Activated CD4-positive, alpha-beta T cell treated with anti-CD3 and anti-CD28 coated beads for 48 hours (primary cell): Measurements from ENCODE around the gene CHST11.

Experiments used
- DNase-seq: peaks from one replicate; pipeline ENCODE4 v3.0.0-alpha.2; 2020

CHST11 gene

GRCh38 chr12:104434129-104434528 is 22.6 kb upstream of the CHST11 start:
- no peak for DNase-seq

- DNase-seq = no peak
Observed at GRCh38 chr12:104435175-104435574, 21.6 kb upstream of the CHST11 start.

GRCh38 chr12:104435765-104436164 is 21.0 kb upstream of the CHST11 start:
- no peak for DNase-seq

- no peak for DNase-seq
Observed at GRCh38 chr12:104436790-104437189, 20.0 kb upstream of the CHST11 start.

DNA sequence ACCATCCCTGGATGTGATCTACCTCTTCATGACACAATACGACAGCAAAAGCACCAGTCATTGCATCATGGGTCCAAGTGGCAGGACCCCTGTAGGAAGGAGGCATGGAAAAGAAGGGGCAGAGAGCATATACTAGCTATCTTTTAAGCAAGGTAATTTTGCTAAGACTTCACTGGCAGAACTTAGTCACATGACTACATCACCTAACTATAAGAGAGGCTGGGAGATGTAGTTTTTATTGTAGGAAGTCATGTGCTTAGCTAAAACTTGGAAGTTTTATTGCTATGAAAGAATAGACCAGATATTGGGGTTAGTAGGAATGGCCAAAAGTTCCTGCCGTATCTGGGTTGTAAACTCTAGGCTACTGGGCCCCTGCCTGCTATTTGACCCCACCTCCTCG is 18.6 kb upstream of the CHST11 start:
- no peak for DNase-seq

DNA sequence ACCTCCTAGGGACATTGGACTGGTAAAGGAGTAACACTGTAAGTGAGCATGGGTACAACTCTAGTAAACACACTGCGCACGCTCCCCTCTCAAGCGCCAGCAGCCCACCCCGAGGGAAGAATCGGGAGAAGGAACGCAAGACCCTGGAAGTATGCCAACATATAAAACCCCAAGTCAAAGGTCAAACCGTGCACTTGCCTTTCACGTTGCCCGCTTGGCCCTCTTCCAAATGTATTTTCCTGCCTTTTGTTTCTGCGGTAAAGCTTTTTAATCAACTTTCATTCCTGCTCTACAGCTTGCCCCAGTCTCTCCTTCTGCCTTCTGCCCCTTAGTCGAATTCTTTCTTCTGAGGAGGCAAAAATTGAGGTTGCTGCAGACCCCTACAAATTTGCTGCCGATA is 17.6 kb upstream of the CHST11 start:
- no peak for DNase-seq

GRCh38 chr12:104443008-104443407 is 13.7 kb upstream of the CHST11 start:
- no peak for DNase-seq

DNA sequence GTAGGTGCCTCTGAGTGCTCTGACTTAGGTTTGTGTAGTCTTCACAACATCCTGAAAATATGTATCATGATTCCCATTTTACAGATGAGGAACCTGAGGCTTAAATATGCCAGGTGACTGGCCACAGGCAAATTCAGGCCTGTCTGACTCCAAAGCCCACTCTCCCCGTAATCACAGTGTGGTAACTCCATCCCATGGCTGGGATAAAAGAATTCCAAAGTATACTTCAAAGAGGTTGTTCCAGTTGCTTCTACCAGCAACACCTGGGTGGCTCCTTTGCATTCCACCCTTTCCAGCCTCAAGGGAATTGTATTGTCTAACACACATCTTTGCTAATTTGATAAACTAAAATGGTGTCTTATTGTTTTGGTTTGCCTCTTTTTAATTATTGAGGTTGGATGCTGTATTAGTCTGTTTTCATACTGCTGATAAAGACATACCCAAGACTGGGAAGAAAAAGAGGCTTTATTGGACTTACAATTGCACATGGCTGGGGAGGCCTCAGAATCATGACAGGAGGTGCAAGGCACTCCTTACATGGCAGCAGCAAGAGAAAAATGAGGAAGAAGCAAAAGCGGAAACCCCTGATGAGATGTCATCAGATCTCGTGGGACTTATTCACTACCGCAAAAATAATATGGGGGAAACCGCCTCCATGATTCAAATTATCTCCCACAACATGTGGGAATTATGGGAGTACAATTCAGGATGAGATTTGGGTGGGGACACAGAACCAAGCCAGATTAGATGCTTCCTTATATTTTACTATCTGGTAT is 9.9 kb upstream of the CHST11 start:
- DNase-seq = no peak

GRCh38 chr12:104448031-104448430 is 8.7 kb upstream of the CHST11 start:
- no peak for DNase-seq

DNA sequence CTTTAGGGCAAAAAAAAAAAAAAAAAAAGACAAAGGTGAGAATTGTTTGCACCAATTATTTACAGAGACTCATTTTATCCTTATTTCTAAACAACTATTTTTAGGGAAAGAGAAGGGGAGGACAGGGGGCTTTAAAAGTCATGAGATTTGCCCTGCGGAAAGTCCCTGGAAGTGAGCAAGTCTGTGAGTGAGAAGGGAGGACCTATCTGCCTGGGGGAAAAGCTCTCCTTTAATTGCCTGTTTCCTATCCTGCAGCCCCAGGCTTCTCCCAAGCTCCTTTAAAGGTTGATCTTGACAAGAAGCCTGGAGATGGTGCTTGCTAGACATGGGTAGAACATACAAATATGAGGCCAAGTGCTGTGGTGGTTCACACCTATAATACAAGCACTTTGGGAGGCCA is 8.3 kb upstream of the CHST11 start:
- DNase-seq = no peak

DNA sequence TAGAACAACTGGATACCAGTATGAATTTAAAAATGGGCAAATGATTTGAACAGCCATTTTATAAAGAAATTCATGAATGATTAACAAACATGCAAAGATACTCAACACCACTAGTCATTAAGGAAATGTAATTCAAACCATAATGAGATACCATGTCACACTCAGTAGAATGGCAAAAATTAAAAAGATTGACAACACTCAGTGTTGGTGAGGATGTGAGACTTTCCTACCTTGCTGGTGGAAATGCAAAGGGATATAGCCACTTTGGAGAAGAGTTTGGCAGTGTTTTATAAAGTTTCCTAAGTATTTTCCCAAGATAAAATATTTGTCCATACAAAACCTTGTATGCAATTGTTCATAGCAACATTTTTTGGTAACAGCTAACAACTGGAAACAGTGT is 6.0 kb upstream of the CHST11 start:
- no peak for DNase-seq

DNA sequence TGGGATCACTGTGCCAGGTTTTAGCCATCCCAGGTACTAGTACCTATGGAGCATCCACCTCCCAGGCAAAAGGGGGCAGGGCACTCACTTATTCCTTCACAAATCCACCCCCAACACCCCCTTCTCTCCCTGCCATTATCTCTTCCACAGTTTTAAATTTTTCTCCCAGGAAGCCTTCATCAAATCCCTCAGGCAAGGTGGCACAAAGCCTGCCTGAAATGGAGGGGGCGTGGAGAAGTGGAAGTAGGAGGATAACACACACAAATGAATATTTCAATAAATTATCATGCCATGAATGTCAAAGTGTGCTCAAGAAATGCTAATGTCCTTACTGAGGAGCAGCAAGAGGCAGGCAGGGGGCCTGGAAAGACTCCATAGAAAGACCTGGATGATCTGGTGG is 4.7 kb upstream of the CHST11 start:
- DNase-seq = no peak

- DNase-seq = no peak
Observed at GRCh38 chr12:104453133-104453532, 3.6 kb upstream of the CHST11 start.

GRCh38 chr12:104454997-104455396 is 1.8 kb upstream of the CHST11 start:
- no peak for DNase-seq

- no peak for DNase-seq
Observed at GRCh38 chr12:104455578-104456416, 951 bp upstream of the CHST11 start.

DNA sequence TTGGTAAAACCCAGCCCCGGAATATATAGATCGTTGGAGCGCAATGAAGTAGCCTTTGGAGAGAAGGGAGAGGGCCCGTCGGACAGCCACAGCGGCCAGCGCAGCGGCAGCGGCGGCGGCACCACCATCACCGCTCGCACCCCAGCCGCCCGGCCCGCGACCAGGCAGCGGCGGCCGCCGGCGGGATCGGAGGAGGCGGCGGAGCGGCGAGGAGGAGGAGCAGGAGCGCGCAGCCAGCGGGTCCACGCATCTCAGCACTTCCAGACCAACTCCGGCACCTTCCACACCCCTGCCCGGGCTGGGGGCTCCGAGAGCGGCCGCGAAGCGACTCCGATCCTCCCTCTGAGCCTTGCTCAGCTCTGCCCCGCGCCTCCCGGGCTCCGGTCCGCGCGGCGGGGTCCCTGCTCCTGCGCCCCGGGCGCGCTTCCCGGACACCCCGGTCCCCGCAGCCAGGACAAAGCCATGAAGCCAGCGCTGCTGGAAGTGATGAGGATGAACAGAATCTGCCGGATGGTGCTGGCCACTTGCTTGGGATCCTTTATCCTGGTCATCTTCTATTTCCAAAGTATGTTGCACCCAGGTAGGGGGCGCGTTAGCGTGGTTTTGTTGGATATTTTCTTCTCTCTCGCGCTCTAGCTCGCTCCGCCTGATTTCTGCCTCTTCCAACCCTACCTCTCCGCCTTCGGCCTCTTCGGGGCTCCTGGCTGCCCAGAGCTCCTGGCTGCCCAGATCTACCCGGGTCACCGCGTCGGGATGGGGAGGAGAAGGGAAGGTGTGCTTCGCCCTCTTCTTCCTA is 400 bp downstream of the CHST11 start:
- peak; percentile 67 for DNase-seq

- DNase-seq = peak; percentile 67
Observed at GRCh38 chr12:104457746-104458693, 1.3 kb downstream of the CHST11 start.

DNA sequence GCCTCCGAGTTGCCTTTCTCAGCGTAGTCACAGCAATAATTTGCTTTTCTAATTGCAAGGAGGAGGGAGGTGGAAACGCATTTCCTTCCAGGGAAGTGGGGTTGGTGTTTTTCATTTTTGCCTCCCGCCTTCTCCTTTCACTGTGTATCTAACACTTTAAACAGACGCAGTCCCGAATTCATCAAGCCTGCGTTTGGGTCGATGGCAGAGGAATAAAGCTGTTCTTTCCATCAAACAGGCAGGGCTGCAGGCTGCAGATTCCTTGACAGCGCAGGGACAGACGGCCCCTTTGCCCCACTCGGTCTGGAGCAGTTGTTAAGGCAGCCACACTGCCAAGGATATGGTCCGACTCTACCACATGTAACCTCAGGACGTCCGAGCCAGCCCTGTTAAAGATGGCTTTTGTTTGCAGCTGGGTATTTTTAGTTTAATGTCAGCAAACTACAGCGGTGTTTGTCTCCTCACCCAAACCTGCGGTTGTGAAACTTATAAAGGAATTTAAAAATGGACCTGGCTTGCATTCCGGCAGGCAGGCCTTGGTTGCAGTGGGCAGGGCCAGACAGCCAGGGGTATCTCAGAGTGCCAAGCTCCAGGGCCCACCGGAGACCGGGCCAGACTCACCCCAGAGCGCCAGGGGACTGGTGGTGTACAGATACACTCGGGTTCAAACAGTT is 2.1 kb downstream of the CHST11 start:
- peak; percentile 25 for DNase-seq

- DNase-seq = no peak
Observed at GRCh38 chr12:104459368-104459909, 2.7 kb downstream of the CHST11 start.

- DNase-seq = no peak
Observed at GRCh38 chr12:104460041-104460719, 3.4 kb downstream of the CHST11 start.
